ENCODE results near the gene CDH23.

The CDH23 gene

DNA sequence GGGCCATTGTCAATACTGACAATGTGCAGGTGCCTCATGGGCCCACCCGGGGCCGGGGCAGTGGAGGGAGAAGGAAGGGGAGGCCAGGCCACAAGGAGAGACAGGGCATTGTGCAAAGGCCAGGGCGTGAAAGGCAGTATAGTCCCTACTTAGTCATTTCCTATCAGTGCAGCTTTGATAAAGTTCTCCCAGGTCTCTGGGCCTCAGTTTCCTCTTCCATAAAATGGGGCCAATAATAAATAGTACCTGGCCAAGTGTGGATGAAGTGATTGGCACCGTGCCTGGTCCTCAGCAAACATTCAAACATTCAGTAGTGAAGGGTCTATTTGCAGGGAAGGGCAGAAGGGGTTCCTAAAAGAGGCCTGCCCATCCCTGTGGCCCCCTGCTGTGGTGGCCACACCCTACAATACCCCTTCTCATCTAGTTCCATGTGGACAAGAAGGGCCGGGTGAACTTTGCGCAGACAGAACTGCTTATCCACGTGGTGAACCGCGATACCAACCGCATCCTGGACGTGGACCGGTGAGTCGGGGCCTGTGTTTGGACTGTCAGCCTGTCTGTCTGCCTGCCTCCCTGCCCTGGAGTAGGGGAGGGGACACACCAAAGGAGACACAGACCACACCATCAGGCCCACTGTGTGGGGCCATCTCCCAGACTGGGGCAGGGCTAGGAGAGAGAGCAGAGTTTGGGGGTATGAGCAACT is 413.5 kb downstream of the CDH23 start:
- Histone ChIP-seq H3K36me3 (ENCODE audit: control insufficient read depth, insufficient read depth, low read length) (peaks cover 4% of the 10 kb centered on the region; the same call in 1 of the 2 replicates), H3K9me3 (ENCODE audit: control insufficient read depth, insufficient read depth, low read depth, low read length) (no peaks in the 10 kb centered on the region), H3K4me3 (ENCODE audit: low read depth, low read length) (no peak overlapping the region), H3K27ac (ENCODE audit: low read depth, low read length) (no peak overlapping the region), H3K4me1 (ENCODE audit: control insufficient read depth, insufficient read depth, low read length) (peaks cover 9% of the 10 kb centered on the region), H3K9ac (ENCODE audit: low read length) (no peak overlapping the region), H3K27me3 (ENCODE audit: control insufficient read depth, insufficient read depth, low read length) (peaks cover 5% of the 10 kb centered on the region)

DNA sequence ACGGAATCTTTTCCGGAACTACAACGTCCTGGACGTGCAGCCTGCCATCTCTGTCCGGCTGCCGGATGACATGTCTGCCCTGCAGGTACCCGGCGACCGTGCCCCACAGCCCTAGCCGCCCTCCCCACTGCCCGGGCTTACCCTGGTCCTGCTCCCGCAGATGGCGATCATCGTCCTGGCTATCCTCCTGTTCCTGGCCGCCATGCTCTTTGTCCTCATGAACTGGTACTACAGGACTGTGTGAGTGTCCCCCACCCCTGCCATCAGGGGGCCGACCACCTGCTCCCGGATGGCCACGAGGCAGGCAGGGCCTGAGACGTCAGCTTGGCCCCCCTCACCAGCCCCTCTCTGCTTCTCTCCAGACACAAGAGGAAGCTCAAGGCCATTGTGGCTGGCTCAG is 414.6 kb downstream of the CDH23 start:
- Histone ChIP-seq H3K4me1 (ENCODE audit: control insufficient read depth, insufficient read depth, low read length) (peaks cover under 1% of the 10 kb centered on the region; the same call in 1 of the 2 replicates), H3K27me3 (ENCODE audit: control insufficient read depth, insufficient read depth, low read length) (no peaks in the 10 kb centered on the region; the same call in 1 of the 2 replicates), H3K9ac (ENCODE audit: low read length) (no peak overlapping the region), H3K4me3 (ENCODE audit: low read depth, low read length) (no peak overlapping the region), H3K36me3 (ENCODE audit: control insufficient read depth, insufficient read depth, low read length) (peaks cover 15% of the 10 kb centered on the region), H3K27ac (ENCODE audit: low read depth, low read length) (no peak overlapping the region), H3K9me3 (ENCODE audit: control insufficient read depth, insufficient read depth, low read depth, low read length) (no peaks in the 10 kb centered on the region)

DNA sequence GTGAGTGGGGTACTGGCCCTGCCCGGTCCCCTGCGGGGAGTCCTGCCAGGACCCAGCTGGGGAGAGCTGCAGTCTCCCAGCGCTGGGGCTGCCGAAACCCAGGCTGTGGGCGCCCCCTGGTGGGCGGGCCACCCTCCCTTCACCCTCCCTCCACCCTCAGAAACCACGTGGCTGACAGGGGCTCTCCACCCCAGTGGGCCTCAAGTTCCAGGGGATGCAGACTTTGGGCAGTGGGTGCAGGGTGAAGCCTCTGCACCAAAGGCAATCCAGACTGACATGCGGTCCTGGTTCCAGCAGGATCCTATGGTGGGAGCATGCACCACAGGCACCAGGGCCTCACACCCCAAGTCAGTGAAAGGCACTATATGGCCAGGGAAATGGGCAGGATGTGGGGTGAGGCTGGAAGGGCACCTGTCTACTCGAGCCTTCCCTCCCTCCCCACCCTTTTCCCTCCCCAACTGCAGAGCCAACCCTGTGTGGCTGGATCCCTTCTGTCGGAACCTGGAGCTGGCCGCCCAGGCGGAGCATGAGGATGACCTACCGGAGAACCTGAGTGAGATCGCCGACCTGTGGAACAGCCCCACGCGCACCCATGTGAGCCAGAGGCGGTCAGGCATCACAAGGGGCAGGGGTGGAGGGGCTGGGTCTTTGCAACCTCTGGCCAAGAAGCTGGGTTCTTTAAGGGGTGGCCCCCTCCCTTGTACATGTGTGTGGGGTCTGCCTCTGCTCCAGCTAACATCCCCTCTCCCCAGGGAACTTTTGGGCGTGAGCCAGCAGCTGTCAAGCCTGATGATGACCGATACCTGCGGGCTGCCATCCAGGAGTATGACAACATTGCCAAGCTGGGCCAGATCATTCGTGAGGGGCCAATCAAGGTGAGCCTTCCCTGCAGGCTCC is 415.5 kb downstream of the CDH23 start:
- Histone ChIP-seq H3K27me3 (ENCODE audit: control insufficient read depth, insufficient read depth, low read length) (no peaks in the 10 kb centered on the region), H3K27ac (ENCODE audit: low read depth, low read length) (no peak overlapping the region), H3K9ac (ENCODE audit: low read length) (no peak overlapping the region), H3K36me3 (ENCODE audit: control insufficient read depth, insufficient read depth, low read length) (peaks cover 24% of the 10 kb centered on the region), H3K9me3 (ENCODE audit: control insufficient read depth, insufficient read depth, low read depth, low read length) (no peaks in the 10 kb centered on the region), H3K4me3 (ENCODE audit: low read depth, low read length) (no peak overlapping the region), H3K4me1 (ENCODE audit: control insufficient read depth, insufficient read depth, low read length) (no peaks in the 10 kb centered on the region)

DNA sequence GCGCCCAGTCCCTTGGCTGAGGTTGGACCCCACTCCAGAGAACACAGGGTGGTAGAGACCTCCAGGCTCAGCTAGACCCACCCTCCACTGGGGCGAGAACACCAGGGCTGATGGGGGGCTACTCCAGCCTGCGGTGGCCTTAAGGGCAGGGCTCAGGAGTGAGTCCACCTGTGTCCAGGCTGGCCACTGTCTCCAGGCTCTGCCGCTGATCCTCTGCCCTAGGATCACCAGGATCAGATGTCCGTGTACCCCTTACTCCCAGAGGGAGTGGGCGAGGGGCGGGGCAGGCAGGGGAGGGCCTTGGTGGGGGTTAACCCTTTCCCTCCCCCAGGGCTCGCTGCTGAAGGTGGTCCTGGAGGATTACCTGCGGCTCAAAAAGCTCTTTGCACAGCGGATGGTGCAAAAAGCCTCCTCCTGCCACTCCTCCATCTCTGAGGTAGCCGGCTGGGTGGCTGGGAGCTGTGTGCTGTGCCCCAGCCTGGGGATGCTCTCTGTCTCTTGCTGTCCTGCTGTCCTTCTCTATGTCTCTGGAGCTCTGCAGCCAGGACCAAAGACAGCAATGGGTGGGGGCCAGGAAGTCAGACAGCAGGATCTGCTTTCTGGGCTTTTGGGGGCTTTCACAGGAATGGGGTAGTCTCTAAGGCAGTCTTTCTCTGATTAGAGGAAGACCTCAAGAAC is 416.3 kb downstream of the CDH23 start:
- H3K36me3 ChIP-seq (ENCODE audit: control insufficient read depth, insufficient read depth, low read length): peaks cover 32% of the 10 kb centered on the region
- H3K4me3 ChIP-seq (ENCODE audit: low read depth, low read length): no peak overlapping the region
- H3K9me3 ChIP-seq (ENCODE audit: control insufficient read depth, insufficient read depth, low read depth, low read length): no peaks in the 10 kb centered on the region
- no peaks in the 10 kb centered on the region for H3K4me1 ChIP-seq (ENCODE audit: control insufficient read depth, insufficient read depth, low read length)
- no peak overlapping the region for H3K27ac ChIP-seq (ENCODE audit: low read depth, low read length)
- no peaks in the 10 kb centered on the region for H3K27me3 ChIP-seq (ENCODE audit: control insufficient read depth, insufficient read depth, low read length)
- H3K9ac ChIP-seq (ENCODE audit: low read length): no peak overlapping the region

DNA sequence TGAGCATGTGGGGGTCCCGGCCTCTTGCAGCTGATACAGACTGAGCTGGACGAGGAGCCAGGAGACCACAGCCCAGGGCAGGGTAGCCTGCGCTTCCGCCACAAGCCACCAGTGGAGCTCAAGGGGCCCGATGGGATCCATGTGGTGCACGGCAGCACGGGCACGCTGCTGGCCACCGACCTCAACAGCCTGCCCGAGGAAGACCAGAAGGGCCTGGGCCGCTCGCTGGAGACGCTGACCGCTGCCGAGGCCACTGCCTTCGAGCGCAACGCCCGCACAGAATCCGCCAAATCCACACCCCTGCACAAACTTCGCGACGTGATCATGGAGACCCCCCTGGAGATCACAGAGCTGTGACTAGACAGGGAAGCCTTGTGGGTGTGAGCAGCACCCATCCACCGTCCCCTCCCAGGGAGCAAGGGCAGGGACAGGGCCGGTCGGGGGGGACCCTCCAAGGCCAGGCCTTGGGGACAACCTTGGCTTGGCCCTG is 418.2 kb downstream of the CDH23 start:
- H3K9me3 ChIP-seq (ENCODE audit: control insufficient read depth, insufficient read depth, low read depth, low read length): no peaks in the 10 kb centered on the region
- H3K9ac ChIP-seq (ENCODE audit: low read length): no peak overlapping the region
- H3K4me1 ChIP-seq (ENCODE audit: control insufficient read depth, insufficient read depth, low read length): no peaks in the 10 kb centered on the region
- peaks cover 51% of the 10 kb centered on the region for H3K36me3 ChIP-seq (ENCODE audit: control insufficient read depth, insufficient read depth, low read length)
- no peak overlapping the region for H3K27ac ChIP-seq (ENCODE audit: low read depth, low read length)
- H3K27me3 ChIP-seq (ENCODE audit: control insufficient read depth, insufficient read depth, low read length): no peaks in the 10 kb centered on the region
- no peak overlapping the region for H3K4me3 ChIP-seq (ENCODE audit: low read depth, low read length)

DNA sequence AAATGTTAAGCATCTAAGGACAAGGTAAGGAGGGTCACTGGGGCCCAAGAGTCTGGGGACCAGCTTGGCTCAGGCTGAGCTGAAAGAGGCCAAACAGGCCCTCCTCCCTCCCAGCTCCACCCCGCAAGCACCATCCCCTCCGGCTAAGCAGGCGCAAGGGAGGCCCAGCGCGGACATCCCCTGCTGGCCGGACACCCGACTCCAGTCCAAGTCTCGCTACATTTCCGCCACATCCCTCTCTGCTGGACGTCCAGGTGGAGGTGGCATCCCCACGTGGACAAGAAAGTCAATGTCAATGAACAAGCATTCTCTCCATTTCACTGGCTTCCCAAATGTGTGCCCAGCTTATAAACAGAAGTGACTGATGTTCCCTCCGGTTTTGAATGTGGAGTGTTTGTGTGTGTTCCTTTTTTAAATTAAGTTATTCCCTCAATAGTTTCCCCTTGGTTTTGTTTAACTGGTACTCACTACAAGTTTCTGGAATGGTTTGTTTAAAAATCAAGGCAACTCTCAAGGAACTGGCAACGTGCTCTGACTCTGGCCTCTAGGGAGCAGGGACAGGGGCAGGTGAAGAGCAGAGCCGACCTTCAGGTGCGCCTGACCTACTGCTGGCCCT is 418.9 kb downstream of the CDH23 start:
- Histone ChIP-seq H3K9ac (ENCODE audit: low read length) (no peak overlapping the region), H3K27ac (ENCODE audit: low read depth, low read length) (no peak overlapping the region), H3K27me3 (ENCODE audit: control insufficient read depth, insufficient read depth, low read length) (no peaks in the 10 kb centered on the region), H3K4me1 (ENCODE audit: control insufficient read depth, insufficient read depth, low read length) (no peaks in the 10 kb centered on the region), H3K9me3 (ENCODE audit: control insufficient read depth, insufficient read depth, low read depth, low read length) (no peaks in the 10 kb centered on the region), H3K4me3 (ENCODE audit: low read depth, low read length) (no peak overlapping the region), H3K36me3 (ENCODE audit: control insufficient read depth, insufficient read depth, low read length) (peaks cover 58% of the 10 kb centered on the region)

DNA sequence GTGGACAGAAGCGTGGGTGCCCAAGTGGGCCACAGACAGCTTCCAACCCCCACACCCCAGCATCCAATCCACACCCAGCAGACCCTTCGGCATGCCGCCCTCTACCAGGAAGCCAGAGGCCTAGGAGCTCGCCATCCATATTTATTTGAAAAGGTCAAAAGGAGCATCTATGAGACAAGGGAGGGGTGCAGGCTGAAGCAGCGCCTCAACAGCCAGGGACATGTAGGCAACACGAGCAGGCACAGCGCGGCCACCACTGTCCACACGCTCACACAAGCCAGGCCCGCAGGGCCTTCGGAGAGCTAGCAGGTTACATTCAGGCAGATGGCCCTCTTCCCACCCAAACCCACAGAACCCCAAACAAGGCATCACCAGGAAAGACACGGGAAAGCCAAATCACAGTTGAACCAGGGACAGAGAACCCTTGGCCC is 419.7 kb downstream of the CDH23 start:
- Histone ChIP-seq H3K9me3 (ENCODE audit: control insufficient read depth, insufficient read depth, low read depth, low read length) (no peaks in the 10 kb centered on the region), H3K36me3 (ENCODE audit: control insufficient read depth, insufficient read depth, low read length) (peaks cover 66% of the 10 kb centered on the region), H3K4me1 (ENCODE audit: control insufficient read depth, insufficient read depth, low read length) (no peaks in the 10 kb centered on the region), H3K27me3 (ENCODE audit: control insufficient read depth, insufficient read depth, low read length) (no peaks in the 10 kb centered on the region), H3K4me3 (ENCODE audit: low read depth, low read length) (no peak overlapping the region), H3K9ac (ENCODE audit: low read length) (no peak overlapping the region), H3K27ac (ENCODE audit: low read depth, low read length) (no peak overlapping the region)

DNA sequence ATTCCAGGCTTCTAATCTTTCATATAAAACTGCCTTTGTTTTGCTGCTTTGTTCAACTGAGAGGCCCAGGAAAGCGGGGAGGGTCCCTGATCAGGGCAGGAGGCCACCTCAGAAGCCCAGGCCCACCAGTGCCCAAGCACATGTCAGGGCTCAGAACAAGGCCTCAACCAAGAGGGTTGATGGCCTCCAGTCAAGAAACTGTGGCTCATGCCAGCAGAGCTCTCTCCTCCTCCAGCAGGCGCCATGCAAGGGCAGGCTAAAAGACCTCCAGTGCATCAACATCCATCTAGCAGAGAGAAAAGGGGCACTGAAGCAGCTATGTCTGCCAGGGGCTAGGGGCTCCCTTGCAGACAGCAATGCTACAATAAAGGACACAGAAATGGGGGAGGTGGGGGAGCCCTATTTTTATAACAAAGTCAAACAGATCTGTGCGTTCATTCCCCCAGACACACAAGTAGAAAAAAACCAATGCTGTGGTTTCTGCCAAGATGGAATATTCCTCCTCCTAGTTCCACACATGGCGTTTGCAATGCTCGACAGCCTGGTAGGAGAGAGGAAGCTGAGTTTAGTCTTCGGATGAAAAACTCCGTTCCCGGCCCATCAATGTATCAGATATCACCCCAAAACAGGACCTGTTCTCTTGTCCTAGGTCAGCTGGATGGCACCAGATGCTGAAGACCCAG is 420.4 kb downstream of the CDH23 start:
- Histone ChIP-seq H3K27me3 (ENCODE audit: control insufficient read depth, insufficient read depth, low read length) (no peaks in the 10 kb centered on the region), H3K36me3 (ENCODE audit: control insufficient read depth, insufficient read depth, low read length) (peaks cover 72% of the 10 kb centered on the region), H3K27ac (ENCODE audit: low read depth, low read length) (no peak overlapping the region), H3K9ac (ENCODE audit: low read length) (no peak overlapping the region), H3K9me3 (ENCODE audit: control insufficient read depth, insufficient read depth, low read depth, low read length) (no peaks in the 10 kb centered on the region), H3K4me3 (ENCODE audit: low read depth, low read length) (no peak overlapping the region), H3K4me1 (ENCODE audit: control insufficient read depth, insufficient read depth, low read length) (no peaks in the 10 kb centered on the region)

DNA sequence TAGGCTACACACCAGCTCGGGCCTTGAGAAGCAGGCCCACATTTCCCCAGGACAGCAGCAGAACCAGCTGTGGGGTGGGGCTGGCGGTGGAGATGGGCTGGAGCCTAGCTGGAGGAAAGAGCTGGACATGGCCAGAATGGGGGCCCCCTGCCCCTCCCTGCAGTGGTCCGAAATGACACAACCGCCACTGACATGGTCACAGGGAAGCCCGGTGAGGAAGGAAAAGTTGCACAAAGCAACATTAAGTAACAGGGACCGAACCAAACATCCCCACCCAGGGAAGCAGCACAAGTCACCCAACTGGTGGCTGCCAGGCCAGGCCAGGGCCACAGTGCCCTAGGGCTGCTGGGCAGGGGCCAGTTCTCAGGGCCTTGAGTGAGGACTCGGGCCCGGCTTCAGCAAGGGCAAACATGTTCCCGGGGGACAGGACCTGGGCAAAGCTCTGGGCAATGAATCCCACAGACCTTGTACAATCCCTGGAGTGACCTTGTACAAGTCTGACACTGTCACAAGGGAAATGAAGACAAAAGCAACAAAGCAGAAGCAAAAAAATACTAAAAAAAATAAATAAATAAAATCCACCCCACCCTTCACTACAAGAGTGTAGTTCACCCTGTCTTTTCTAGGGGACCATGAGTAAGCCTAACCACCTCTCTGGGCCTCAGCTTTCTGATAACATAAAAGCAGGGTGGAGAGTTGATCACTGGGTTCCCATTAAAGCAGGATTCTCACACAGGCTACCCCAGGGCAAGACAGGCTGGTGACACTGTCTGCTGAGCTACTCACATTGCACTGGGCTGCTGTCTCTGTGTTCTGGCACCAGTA is 421.3 kb downstream of the CDH23 start:
- Histone ChIP-seq H3K27me3 (ENCODE audit: control insufficient read depth, insufficient read depth, low read length) (no peaks in the 10 kb centered on the region), H3K9ac (ENCODE audit: low read length) (no peak overlapping the region), H3K36me3 (ENCODE audit: control insufficient read depth, insufficient read depth, low read length) (peaks cover 80% of the 10 kb centered on the region), H3K27ac (ENCODE audit: low read depth, low read length) (no peak overlapping the region), H3K9me3 (ENCODE audit: control insufficient read depth, insufficient read depth, low read depth, low read length) (no peaks in the 10 kb centered on the region), H3K4me3 (ENCODE audit: low read depth, low read length) (no peak overlapping the region), H3K4me1 (ENCODE audit: control insufficient read depth, insufficient read depth, low read length) (peaks cover under 1% of the 10 kb centered on the region; the same call in 1 of the 2 replicates)
